ENCODE data around the gene YARS1.

DNA sequence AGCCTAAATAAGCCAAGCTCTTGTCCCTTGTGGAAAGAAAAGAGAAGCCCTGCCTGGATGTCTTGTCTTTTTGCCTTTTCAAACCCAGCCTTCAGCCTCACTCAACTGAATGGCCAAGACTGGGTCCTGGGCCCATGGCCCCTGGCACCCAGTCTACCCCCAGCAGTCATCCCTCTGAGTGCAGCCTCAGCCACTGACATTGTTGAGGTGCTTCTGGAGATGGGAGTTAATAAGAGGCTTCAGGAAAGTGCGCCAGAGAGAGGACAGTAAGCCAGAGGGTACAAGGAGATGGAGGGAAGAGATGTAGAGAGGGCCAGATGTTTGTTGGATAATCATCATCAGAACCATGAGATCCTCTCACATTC is 46.7 kb upstream of the YARS1 start:
- TF ChIP-seq, protein P1, sequence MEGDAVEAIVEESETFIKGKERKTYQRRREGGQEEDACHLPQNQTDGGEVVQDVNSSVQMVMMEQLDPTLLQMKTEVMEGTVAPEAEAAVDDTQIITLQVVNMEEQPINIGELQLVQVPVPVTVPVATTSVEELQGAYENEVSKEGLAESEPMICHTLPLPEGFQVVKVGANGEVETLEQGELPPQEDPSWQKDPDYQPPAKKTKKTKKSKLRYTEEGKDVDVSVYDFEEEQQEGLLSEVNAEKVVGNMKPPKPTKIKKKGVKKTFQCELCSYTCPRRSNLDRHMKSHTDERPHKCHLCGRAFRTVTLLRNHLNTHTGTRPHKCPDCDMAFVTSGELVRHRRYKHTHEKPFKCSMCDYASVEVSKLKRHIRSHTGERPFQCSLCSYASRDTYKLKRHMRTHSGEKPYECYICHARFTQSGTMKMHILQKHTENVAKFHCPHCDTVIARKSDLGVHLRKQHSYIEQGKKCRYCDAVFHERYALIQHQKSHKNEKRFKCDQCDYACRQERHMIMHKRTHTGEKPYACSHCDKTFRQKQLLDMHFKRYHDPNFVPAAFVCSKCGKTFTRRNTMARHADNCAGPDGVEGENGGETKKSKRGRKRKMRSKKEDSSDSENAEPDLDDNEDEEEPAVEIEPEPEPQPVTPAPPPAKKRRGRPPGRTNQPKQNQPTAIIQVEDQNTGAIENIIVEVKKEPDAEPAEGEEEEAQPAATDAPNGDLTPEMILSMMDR (conservative IDR thresholded peaks at IDR 0.05; ENCODE audit: low read length): no peak
- no peak for TF ChIP-seq EZH2phosphoT487 (IDR thresholded peaks at IDR 0.05; ENCODE audit: borderline replicate concordance)
